Measurements from ENCODE around the gene FRMD8. TPM values are rescaled to one million over a fixed set of nuclear protein-coding genes. Genes with fewer than 3 reads are reported as not detected.

Gene FRMD8
- total RNA-seq, 1 experiment from 2014 or later = 58.7 TPM

DNA sequence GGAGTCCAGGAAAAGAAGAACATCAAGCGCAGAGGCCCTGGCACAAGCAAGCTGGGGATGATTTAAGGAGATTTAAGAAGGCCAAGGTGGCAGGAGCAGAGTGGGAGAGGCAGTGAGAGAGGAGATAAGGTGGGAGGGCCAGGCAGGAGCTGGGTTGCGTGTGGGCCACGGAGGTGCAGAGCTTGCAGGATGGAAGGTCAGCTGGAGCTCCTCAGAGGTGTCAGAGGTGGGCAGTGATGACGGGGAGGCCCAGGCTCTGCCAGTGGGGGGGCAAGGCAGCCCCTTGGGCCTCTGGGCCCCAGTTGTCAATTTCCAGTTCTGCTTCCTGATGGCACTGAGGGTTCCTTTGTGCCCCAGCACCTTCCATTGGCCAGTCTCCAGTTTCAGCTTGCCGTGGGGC is 6.5 kb downstream of the FRMD8 start:
- no peak for DNase-seq (ENCODE audit: low read depth)

DNA sequence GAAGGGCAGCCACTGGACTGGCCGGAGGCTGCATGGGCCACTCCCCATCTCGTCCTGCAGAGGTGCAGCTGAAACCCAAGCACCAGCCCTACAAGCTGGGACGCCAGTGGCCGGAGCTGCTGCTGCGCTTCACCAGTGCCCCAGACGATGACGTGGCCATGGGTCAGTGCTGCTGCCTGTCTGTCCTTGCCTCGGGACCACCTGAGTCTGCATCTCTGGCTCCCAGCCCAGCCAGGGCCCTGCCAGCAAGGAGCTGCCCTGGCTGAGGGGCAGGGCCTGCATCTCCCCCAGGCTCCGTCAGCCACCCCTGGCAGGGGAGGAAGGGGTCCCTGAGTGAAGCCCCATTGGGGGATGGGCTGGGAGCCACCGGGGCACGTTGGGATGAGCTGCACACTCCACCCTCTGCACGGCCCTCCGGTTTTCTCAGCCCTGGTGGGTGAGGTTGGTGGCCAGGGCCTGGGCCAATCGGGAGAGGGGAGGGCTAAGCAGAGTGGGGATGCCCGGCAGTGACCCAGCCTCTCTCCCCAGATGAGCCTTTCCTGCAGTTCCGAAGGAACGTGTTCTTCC is 7.2 kb downstream of the FRMD8 start:
- no peak for DNase-seq (ENCODE audit: low read depth)

DNA sequence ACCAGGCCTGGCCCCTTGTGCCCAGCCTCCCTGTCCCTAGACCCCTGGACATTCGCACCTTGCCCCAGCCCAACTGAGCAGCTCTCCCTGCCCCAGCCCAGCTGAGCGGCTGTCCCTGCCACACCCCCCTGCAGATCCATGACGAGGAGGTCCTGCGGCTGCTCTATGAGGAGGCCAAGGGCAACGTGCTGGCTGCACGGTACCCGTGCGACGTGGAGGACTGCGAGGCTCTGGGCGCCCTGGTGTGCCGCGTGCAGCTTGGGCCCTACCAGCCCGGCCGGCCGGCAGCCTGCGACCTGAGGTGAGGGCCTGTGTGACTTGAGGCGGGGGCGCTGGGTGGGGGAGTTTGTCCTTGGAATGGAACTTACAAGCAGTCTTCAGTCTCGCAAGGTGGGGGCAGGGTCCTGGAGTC is 7.7 kb downstream of the FRMD8 start:
- no peak for DNase-seq (ENCODE audit: low read depth)

DNA sequence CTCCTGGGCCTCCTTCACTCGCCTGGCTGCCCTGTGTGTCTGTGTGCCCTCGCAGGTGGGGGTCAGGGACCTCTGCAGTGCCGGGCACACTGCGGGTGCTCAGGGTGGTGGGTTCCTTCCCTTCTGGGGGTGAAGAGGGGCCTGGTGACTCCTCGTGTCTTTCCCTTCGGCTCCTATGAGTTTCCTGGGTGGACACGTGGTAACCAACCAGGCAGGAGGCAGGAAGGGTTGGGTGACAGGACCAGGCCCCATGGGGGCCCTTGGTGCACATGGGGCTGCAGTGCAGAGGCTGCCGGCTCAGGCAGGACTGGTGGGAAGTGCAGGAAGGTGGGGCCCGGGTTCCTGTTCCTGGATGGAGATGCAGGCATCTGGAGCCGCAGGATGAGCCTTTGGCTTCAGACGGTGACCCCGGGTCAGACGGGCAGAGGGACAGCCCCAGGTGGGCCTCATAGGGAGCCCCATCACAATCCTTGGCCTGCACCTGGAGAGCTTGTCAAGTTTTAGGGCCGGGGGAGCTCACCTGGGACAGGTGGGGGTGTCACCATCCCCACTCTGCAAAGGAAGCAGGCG is 9.6 kb downstream of the FRMD8 start:
- no peak for DNase-seq (ENCODE audit: low read depth)

DNA sequence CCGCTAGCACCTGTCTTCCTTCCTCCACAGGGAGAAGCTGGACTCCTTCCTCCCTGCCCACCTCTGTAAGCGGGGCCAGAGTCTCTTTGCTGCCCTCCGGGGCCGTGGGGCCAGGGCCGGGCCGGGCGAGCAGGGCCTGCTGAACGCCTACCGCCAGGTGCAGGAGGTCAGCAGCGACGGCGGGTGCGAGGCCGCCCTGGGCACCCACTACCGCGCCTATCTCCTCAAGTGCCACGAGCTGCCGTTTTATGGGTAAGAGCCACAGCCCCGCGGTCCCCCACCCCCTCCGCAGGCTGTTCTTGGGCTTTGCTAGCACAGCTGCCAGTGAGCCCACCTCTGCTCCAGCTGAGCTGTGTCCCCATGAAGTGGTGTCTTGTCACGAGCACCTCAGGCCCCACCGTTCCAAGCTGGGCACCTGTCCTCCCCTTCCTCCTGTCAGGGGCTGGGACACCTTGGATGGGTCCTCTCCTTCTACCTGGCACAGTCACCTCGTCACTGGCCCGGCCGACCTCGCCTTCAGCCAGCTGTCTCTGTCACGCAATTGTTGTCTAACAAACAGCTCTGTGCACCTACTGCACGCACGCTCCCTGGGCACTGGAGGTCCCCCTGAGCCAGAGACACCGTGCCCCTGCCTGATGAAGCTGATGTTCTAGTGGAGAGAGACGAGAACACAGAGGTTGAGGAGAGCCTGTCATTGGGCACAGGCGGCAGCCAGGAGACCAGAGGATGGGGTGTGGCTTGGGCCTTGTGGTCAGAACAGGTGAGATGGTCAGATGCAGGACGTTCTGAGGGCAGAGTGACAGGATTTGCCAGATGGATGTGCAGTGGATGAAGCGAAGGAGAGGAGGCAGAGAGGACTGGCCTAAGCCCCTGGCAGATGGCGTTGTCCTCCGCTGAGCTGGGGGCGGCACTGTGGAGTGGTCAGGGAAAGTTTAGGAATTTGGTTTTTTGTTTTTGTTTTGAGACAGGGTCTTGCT is 10.6 kb downstream of the FRMD8 start:
- DNase-seq (ENCODE audit: low read depth) = no peak

DNA sequence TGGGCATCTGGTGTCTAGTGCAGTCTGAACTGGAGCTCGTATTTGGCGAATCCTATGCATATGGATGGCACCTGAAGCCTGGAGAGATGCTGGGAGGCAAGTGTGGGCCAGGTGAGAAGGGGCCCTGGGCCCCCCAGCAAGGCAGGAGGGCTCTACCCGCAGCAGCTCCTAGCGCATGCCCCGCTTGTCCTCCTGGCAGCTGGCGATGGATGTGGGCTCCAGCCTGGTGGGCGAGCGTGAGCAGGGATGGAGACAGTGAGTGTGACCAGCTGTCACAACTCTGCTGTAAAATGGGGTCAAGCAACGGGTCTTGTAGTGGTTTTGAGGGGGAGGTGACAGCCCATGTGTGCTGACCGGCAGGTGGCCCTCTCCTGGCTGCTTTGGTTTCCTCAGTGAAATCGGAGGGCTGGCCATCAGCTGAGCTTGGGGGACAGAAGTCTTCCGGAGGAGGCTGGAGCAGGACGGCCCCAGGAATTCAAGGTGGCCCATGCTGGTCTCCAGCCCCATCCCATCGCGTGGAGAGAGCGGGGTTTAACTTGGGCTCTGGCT is 12.0 kb downstream of the FRMD8 start:
- no peak for DNase-seq (ENCODE audit: low read depth)

DNA sequence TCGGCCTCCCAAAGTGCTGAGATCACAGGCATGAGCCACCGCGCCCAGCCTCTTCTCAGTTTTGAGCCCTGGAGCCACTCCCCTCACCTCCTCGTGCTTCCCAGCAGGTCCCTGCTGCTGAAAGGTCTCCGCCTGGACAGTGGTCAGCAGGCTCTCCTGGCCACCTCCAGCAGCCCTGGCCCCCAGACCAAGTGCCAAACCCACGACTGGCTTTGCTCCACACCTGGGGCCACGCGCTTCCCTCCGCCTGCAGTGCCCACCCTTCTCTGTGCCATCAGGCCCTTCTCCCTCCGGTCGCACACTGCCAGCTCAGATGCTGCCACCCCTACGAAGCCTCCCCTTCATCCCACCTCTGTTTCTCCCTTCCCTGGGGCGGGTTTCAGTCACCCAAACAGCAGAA is 12.8 kb downstream of the FRMD8 start:
- DNase-seq (ENCODE audit: low read depth) = no peak

DNA sequence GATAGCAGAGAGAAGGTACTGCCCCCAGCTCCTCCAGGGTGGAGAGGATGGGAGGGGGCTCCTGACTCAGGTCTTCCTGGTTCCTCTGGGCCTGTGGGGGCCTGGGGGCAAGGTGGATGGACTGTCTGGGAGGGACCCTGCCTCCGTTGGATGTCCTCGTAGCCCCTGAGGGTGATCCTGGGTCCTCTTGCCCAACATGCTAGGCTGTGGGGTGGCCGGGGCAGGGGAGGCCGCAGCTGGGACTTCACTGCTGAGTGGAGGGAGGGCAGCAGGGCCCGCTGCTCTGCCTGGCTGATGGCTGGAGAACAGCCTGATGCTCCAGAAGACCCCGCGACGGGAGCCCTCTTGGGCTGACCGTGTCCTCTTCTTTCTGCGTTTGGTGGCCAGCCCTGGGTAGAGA is 13.4 kb downstream of the FRMD8 start:
- DNase-seq (ENCODE audit: low read depth) = no peak

DNA sequence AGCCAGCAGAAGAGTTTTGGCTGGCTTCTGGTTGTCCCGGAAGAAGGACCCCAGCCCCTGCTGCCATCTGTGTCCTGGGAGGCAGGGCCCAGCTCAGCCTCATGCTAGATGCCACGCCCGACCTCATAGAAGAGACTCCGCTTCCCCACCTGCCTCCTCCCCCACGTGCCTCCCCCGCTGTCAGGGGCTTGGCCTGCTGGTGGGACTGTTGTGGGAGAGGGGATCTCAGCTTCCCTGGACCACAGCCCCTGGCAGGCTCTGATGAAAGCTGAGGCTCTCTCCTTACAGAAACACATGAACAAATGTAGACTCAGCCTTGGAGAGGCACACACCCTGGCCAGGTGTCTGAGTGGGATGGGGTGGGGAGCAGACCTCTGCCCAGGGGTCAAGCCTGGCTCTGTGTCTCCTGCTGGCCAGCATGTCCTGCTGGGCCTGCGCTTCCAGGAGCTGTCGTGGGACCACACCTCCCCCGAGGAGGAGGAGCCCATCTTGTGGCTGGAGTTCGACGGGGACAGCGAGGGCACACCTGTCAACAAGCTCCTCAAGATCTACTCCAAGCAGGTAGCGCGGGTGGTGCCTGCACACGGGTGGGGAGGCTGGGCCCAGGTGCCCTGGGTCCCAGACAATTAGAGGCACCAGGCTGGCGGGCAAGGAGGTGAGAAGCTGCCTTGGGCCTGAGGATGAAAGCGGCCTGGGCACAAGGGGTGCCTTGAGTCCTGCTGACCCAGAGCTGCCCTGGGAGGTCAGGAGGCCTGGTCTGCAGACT is 14.1 kb downstream of the FRMD8 start:
- DNase-seq (ENCODE audit: low read depth) = no peak

DNA sequence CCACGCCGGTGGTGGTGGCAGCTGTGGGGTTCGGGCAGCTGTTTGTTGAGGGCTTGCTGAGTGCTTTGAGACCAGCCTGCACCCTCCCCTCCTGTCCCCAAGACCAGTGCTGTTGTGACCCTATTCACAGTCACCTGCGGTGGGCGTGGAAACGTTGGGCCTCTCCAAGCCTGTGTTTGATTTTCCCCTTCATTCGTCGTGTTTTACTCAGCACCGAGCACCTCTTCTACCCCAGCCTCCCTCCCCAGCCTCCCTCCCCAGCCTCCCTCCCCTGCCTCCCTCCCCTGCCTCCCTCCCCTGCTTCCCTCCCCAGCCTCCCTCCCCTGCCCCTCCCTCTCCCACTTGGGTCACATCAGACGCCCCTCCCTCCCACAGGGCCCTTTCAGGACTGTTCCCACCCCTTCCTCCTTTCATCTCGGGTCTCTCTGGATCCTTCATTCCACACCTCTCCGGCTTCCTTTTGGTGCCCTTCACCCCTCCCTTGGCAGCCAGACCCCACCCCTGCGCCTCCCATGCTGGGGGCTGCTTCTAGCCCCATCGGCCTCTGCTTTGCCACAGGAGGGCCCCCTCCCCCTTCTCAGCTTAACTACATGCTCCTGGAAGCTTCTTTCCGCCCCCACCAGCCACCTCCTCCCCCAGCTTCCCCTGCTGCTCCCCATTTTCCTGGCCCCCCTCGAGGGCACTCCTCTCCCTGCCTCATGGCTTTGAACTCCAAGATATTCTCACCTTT is 14.8 kb downstream of the FRMD8 start:
- no peak for DNase-seq (ENCODE audit: low read depth)

DNA sequence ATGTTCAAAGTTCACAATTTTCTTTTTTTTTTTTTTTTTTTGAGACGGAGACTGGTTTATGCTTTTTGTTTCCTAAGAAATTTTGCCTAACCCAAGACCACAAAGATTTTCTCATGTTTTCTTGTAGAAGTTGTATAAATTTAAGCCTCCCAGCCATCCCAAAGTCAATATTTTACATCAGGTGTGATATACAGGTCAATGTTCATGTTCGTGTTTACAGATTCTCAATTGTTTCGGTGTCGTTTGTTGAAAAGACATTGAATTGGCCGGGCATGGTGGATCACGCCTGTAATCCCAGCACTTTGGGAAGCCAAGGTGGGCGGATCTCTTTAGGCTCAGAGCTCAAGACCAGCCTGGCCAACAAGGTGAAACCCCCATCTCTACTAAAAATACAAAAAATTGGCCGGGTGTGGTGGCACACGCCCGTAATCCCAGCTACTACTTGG is 15.4 kb downstream of the FRMD8 start:
- DNase-seq (ENCODE audit: low read depth) = no peak

DNA sequence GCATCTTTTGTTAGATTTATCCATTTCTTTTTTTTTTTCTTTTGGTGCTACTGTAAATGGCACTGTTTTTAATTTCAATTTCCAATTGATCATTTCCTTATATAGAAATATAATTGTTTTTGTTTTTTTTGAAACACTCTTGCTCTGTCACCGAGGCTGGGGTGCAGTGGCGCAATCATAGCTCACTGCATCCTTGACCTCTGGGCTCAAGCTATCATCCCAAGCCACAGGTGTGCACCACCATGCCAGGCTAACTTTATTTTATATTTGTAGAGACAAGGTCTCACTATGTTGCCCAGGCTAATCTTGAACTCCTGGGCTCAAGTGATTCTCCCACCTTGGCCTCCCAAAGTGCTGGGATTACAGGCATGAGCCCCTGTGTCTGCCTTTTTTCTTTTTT is 16.4 kb downstream of the FRMD8 start:
- DNase-seq (ENCODE audit: low read depth) = no peak

DNA sequence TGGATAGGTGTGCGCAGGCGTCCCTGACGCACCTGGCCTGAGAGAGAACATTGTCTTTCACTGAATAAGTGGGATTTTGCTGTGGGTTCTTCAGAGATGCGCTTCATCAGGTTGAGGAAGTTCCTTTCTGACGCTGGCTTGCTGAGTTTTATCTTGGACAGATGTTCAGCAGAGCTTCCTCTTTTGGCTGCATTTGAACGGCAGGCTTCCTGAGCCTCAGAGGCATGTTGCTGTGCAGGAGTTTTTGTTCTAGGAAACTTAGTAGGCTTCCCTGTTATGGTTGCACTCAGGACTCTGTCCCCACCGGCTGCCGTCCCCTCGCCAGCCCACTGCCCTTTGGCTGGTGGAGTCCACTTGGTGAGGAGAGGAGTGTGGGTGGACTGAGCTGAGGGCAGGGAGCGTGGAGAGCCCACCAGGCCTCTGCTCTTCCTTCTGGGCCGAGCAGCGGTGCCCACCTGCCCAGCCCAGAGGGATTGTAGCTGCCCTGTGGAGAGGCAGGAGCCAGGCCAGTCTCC is 17.2 kb downstream of the FRMD8 start:
- DNase-seq (ENCODE audit: low read depth) = no peak

DNA sequence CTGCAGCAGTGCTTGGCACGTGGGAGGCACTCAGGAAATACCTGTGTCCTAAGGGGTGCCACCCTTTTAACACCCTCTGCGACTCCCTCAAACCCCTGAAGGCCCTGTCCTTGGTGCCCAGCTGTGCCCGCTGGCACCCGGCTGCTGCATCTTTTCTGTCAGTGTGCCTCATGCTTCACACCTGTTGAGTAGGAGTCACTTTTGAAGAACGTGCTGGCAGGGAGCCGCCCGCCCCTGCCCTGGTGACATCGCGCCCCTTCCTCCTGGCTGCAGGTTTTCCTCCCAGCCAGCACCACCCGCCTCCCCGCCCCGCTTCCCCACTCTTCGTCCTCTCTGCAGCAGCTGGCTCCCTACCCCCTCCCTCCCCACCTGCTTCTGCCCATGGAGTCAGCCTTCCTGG is 17.8 kb downstream of the FRMD8 start:
- DNase-seq (ENCODE audit: low read depth) = no peak

DNA sequence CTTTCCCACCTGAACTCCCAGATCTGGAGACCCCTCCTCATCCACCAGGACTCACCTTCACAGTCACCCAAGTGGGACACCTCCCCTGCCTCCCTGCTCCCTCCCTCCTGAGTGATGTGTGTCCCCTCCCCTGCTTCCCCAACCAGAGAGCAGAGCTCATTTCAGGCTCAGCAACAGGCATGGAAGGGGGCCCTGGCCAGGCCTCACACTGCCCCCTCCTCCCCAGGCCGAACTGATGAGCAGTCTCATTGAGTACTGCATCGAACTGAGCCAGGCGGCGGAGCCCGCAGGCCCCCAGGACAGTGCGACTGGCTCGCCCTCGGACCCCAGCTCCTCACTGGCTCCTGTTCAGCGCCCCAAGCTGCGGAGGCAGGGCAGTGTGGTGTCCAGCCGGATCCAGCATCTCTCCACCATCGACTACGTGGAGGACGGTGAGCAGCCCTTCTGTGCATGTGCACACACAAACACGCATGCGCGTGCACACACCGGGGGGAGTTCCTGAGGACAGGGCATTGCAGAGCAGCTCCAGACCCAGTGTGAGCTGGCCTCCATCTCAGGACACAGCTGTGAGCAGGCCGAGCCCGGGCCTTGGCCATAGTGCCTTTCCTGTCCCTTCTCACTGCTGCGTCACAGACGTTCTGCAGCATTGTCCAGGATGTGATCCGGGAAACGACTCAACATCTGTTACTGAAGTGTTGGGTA is 18.4 kb downstream of the FRMD8 start:
- DNase-seq (ENCODE audit: low read depth) = no peak

DNA sequence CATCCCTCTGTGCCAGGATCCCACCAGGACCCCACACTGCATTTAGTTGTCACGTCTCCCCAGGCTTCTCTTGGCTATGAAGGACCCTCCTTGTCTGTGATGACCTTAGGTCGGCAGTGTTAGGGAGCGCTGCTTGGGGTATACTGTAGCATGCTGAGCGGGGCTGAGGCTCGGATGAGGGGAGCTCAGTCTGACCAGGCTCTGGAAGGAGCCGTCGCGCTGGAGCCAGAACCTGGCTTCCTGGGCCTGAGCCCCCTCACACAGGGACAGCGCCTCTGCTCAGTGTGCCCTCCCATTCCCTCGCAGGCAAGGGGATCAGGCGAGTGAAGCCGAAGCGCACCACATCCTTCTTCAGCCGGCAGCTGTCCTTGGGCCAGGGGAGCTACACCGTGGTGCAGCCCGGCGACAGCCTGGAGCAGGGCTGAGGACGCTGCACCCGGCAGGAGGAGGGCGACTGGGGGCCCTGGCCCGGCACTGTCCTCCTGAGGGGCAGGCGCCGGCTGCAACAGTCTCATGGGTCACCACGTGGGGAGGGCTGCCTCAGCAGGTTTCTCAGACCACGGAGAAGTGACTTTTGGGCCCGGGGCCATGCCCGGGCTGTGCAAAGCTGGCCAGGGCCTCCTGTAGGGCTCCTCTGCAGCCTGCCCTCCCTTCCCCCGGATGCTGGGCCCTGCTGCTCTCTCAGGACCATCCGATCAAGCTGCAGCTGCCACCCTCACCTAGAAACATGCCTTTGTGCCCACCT is 24.7 kb downstream of the FRMD8 start:
- DNase-seq (ENCODE audit: low read depth) = no peak

DNA sequence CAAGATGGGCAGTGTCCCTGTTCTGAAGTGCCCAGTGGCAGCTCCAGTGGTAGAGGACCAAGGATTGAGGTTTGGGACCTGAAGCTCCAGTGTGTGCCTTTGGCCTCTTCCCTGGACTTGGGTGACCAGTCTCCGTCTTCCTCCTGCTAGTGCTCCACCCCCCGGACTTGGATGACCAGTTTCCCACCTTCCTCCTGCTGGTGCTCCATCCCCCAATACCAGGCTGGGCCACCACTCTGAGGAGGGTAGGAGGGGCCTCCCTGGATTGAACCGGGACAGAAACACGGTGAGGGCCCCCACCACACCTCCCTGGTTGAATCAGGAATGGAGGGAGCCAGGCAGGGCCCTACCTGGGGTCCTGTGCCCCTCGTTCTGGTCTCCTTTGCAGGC is 25.2 kb downstream of the FRMD8 start:
- no peak for DNase-seq (ENCODE audit: low read depth)

DNA sequence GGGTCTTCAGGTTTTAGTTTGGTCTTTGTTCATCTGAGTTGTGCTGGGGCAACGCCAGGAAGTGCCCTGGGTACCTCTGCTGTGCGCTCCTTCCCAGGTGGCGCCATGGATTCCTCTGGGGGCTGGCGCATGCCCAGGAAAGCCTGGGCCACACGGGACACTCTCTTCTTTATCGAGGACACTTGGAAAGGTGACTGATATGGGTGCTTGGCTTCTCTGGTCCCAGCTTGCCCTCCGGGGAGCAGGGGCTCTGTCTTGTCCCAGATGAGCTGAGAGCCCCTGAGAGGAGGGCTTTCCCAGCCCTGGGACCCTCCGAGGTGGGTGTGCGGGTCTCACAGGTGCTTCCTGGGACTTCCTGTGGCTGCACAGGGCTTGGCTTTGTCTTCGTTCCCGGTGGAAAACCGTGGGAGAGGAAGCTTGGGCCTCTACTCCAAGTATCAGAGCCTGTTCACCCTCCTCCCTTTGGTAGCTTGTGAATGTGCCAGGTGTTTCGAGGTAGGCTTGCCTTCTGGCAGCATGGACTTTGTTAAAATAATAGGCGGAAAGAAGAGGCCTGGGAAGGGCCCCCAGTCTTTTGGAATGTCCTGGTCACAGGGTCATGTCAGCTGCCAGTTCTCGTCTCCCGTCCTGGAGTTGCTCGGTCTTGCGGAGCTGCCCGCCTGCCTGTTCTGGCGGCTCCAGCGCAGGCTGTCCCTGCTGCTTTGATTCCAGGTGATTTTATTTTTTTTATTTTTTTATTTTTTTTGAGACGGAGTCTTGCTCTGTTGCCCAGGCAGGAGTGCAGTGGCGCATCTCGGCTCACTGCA is 26.0 kb downstream of the FRMD8 start:
- no peak for DNase-seq (ENCODE audit: low read depth)
